GM21717 (cell line): ENCODE data around the gene PPIP5K1.

Experiments
- ATAC-seq: cut with Tn5 transposase; IDR thresholded peaks from one replicate; pipeline ENCODE4 v1.9.1; 2021; ENCODE audit warnings: mild to moderate bottlenecking, moderate library complexity; ENCODE audit not compliant: unreplicated experiment

The PPIP5K1 gene

GRCh38 chr15:43519196-43519595 is 70.8 kb downstream of the PPIP5K1 start:
- no peak for ATAC-seq

GRCh38 chr15:43518197-43518761 is 71.7 kb downstream of the PPIP5K1 start:
- no peak for ATAC-seq

GRCh38 chr15:43517354-43518196 is 72.4 kb downstream of the PPIP5K1 start, which contains the start of gene MAP1A:
TSS of gene MAP1A (plus strand) at chr15:43517608. CDS start at chr15:43521474, 3,866 bp downstream.
- no peak for ATAC-seq

- no peak for ATAC-seq
Measured at GRCh38 chr15:43516801-43517353, 73.1 kb downstream of the PPIP5K1 start.

- no peak for ATAC-seq
Measured at GRCh38 chr15:43516185-43516584, 73.8 kb downstream of the PPIP5K1 start.

DNA sequence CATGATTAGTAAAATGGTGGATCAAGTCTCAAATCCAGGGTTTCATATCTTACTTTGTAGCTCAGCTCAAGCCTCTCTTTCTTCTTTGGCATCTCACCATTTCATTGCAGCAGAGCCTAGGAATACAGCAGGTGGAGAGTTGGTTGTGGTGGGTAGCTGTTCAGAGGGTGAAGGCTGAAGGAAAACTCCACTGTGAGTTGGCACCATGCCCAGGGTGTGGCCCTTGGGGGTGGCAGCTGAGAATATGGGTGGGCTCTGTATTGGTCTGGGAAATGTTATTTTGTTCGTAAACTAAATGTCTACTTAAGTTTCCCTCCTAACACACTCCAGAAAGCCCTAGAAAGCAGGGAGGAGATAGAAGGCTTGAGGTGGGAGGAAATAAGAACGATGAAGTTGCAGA is 74.3 kb downstream of the PPIP5K1 start:
- no peak for ATAC-seq

DNA sequence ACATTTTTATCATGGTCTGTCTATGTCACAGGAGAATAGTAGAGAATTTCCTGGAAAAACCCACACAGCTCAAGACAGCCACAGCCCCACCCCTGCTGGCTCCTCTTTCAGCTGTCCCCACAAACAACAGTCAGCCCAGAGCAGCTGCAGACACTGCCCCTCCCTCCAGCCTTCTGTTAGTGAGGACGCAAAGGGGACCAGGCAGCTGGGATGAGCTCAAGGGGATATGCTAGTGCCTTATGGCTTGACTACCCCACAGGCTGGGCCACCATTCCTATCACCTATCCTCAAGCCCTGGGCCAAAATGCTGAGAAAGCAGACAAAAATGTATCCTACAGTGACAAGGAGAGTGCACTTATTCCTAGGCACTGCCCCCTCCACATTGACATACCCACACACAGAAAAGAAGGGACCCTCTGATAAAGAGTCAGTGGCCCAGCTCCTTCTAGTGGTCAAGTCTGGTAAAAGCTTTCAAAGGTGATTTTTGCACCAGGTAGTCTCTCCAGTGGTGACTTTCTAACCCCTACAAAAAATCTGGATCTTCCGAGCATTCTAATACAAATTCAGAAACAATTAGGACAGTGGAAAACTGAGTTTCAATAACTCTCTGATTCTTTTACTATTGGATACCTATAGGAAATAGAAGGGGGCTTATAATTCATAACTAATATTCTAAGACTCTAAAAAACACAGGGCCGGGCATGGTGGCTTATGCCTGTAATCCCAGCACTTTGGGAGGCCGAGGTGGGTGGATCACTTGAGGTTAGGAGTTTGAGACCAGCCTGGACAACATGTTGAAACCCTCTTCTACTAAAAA is 75.6 kb downstream of the PPIP5K1 start:
- ATAC-seq: no peak

- ATAC-seq: no peak
Measured at GRCh38 chr15:43513550-43513949, 76.5 kb downstream of the PPIP5K1 start.

- ATAC-seq: no peak
Measured at GRCh38 chr15:43511012-43511885, 78.8 kb downstream of the PPIP5K1 start.

DNA sequence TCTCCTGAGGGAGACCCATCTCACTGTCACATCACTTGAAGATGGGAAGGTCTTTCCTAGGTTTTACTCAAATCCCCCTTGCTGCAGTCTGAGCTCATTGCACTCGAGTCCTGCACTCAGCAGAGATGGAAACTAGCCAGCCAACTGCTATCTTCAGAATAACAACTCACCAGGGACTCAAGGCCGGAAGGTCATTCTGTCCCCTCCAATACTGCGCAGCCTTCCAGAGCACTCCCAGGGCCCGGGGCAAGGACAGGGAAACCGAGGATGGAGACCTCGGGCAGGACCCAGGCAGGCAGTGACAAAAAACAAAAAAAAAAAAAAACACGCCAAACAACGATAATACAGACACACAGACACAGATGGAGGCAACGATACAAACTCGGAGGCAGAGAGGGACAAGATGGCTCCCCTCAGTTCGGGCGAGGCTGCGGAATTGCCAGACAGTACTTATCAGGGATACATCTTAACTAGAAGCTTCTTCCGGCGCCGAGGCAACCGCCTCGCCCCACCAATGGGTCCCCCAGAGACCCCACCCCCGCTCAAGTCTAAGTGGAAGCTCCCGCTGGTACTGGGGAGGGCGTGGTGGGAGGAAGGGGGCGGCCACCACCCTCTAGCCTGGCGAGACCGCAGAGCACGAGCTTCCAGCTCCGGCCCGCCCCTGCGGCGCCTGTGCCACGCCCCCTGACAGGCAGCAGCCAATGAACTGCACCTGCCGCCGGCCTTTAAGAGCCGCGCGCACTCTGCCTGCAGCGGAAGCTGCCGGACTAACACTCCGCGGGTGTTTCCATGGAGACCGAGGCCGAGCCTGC is 79.6 kb downstream of the PPIP5K1 start:
- ATAC-seq: peak; percentile 92

DNA sequence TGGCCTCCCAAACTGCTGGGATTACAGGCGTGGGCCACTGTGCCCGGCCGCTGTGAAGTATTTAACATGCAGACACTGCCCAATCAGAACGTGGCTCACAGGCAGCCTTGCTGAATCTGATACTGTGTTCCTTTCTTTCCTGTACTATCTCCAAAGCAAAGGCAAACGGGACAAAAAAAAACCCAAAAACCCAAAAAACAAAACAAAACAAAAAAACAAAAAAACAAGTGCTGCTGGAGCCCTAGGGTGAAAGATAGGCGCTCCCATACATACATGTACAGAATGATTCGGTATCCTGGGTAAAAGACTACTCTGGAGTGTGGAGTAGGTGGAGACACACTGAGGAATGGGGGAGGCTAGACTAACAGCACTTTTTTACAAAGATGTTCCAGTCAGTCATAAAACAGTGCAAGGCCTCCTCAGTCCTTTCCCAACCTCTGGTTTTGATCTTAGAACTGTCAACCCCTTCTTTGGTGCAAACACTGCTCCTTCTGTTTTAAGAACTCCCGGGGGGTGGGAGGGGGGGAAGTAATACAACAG is 80.3 kb downstream of the PPIP5K1 start:
- no peak for ATAC-seq

GRCh38 chr15:43508991-43509659 is 80.9 kb downstream of the PPIP5K1 start:
- ATAC-seq: no peak

DNA sequence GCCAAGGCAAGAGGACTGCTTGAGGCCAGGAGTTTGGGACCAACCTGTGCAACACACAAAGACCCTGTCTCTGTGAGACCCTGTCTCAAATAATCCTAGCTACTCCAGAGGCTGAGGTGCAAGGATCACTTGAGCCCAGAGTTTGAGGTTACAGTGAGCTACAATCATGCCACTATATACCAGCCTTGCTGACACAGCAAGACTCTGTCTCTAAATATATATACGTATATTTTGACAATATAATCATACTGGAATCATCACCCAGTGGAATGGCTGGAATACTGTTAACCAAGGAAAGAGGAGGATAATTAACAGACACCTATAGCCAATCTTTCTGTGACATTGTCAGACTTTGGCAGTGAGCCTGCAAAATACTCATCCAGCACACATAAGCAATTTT is 81.6 kb downstream of the PPIP5K1 start:
- ATAC-seq: no peak

GRCh38 chr15:43505738-43506137 is 84.3 kb downstream of the PPIP5K1 start:
- no peak for ATAC-seq

DNA sequence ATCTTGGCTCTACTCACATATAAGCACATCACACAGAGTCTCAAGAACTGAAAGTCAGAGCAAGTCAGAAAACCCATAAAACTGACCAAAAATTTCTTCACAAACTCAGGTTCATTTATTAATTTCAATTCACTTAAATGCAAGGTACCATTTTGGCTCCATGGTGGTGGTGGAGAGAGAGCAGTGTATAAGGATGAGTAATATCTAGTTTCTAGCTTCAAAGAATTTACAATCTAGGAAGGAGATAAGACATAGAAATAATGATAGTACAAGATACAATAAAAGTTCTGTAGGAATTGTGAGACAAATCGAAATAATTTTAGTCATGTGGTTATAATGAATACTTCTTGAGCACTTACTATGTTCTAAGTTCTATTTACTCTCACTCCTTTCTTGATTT is 90.4 kb downstream of the PPIP5K1 start:
- ATAC-seq: no peak

- no peak for ATAC-seq
Measured at GRCh38 chr15:43498990-43499389, 91.0 kb downstream of the PPIP5K1 start.

GRCh38 chr15:43493703-43494472 is 96.1 kb downstream of the PPIP5K1 start:
- ATAC-seq: no peak
